ENCODE results near the gene UNC80. TPM values are rescaled to one million over a fixed set of nuclear protein-coding genes. Genes with fewer than 3 reads are reported as not detected.

The UNC80 gene
- total and polyA plus RNA-seq, 2 experiments from 2014 or later, result not detected

DNA sequence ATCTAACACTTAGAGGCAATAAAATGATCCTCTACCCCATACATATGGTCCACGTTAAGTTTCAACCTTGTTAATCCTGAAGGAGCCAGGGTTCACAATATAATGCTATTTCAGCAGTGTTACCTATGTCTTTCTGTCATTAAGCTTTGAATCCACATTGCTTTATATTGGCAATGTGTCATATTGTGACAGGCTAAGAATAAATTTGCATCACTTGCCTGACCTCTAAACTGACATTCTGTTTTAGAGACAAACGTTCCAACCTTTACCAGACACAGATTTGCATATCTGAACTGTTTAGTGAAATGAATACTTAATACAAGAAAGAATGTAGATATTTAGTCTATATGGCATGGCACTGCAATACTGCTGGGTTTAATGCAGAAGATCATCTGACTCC, 98.4 kb downstream of the UNC80 start:
- TF ChIP-seq EZH2phosphoT487 (IDR thresholded peaks at IDR 0.05; ENCODE audit: insufficient read depth, low read depth) (no peak), EZH2 (IDR thresholded peaks at IDR 0.05; ENCODE audit: insufficient read depth, poor library complexity, severe bottlenecking) (no peak)
- DNase-seq, result no peak

DNA sequence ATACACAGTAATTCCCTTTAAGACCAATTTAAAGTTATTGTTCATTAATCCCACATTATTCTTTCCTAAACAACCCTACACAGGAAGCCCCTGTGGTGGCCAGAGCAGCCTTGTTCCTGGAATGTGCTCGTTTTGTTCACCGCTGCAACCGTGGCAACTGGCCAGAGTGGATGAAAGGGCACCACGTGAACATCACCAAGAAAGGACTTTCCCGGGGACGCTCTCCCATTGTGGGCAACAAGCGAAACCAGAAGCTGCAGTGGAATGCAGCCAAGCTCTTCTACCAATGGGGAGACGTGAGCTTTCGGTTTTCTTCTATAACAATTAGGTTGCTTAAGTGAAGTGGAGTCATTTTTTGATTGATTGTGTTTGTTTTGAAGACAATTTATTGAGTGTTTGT, 101.0 kb downstream of the UNC80 start:
- H3K4me1 ChIP-seq (ENCODE audit: insufficient read depth), result no peaks in the 10 kb centered on the region
- no peak overlapping the region for H3K4me2 ChIP-seq (ENCODE audit: unreplicated experiment)
- no peak overlapping the region for H2AFZ ChIP-seq
- H3F3A ChIP-seq (ENCODE audit: insufficient read depth), result no peaks in the 10 kb centered on the region
- no peak overlapping the region for H3K27ac ChIP-seq
- no peaks in the 10 kb centered on the region for H3K9me2 ChIP-seq (ENCODE audit: insufficient read depth)
- 32 to 33% methylated on average over 9 of the region's 9 CpGs for WGBS, 2 experiments (ENCODE audit: low coverage in 1 of 2, low lambda C conversion rate in 2 of 2, missing lambda C conversion rate in 2 of 2)
- H3K79me2 ChIP-seq (ENCODE audit: insufficient read depth), result no peaks in the 10 kb centered on the region
- H4K20me1 ChIP-seq (ENCODE audit: insufficient read depth), result no peaks in the 10 kb centered on the region
- H3K9ac ChIP-seq, result no peak overlapping the region
- in situ Hi-C loops (cut with MboI), result no loop called here
- H3K27me3 ChIP-seq (replicated peaks; ENCODE audit: insufficient read depth), result no peaks in the 10 kb centered on the region
- no peaks in the 10 kb centered on the region for H3K36me3 ChIP-seq (ENCODE audit: low read depth)
- no peak for TF ChIP-seq EZH2phosphoT487 (IDR thresholded peaks at IDR 0.05; ENCODE audit: insufficient read depth, low read depth)
- no peak for TF ChIP-seq EZH2 (IDR thresholded peaks at IDR 0.05; ENCODE audit: insufficient read depth, poor library complexity, severe bottlenecking)
- no peak overlapping the region for H3K4me3 ChIP-seq
- no peak for DNase-seq
- H3K9me3 ChIP-seq (ENCODE audit: low read depth), result no peaks in the 10 kb centered on the region

More for the DNA sequence above, 98.4 kb downstream of the UNC80 start:
- H3K9me3 ChIP-seq (ENCODE audit: low read depth), result no peaks in the 10 kb centered on the region
- WGBS, 2 experiments (ENCODE audit: low coverage in 1 of 2, low lambda C conversion rate in 2 of 2, missing lambda C conversion rate in 2 of 2), result 1 to 2% methylated on average over 2 of the region's 2 CpGs
- no peaks in the 10 kb centered on the region for H3K9me2 ChIP-seq (ENCODE audit: insufficient read depth)
- no peaks in the 10 kb centered on the region for H3K4me1 ChIP-seq (ENCODE audit: insufficient read depth)
- in situ Hi-C loops (cut with MboI), result no loop called here
- no peak overlapping the region for H3K4me3 ChIP-seq
- no peak overlapping the region for H2AFZ ChIP-seq
- no peaks in the 10 kb centered on the region for H3K79me2 ChIP-seq (ENCODE audit: insufficient read depth)
- no peaks in the 10 kb centered on the region for H3F3A ChIP-seq (ENCODE audit: insufficient read depth)
- H4K20me1 ChIP-seq (ENCODE audit: insufficient read depth), result no peaks in the 10 kb centered on the region
- H3K27ac ChIP-seq, result no peak overlapping the region
- H3K36me3 ChIP-seq (ENCODE audit: low read depth), result no peaks in the 10 kb centered on the region
- H3K27me3 ChIP-seq (replicated peaks; ENCODE audit: insufficient read depth), result no peaks in the 10 kb centered on the region
- no peak overlapping the region for H3K4me2 ChIP-seq (ENCODE audit: unreplicated experiment)
- H3K9ac ChIP-seq, result no peak overlapping the region

GRCh38 chr2:209875270-209875669, 103.6 kb downstream of the UNC80 start:
- Histone ChIP-seq H3K4me3 (no peak overlapping the region), H3K36me3 (ENCODE audit: low read depth) (no peaks in the 10 kb centered on the region), H3K4me1 (ENCODE audit: insufficient read depth) (no peaks in the 10 kb centered on the region), H4K20me1 (ENCODE audit: insufficient read depth) (no peaks in the 10 kb centered on the region), H3K9me2 (ENCODE audit: insufficient read depth) (no peaks in the 10 kb centered on the region), H3K9me3 (ENCODE audit: low read depth) (no peaks in the 10 kb centered on the region), H3K27ac (no peak overlapping the region), H3K4me2 (ENCODE audit: unreplicated experiment) (no peak overlapping the region), H3K9ac (no peak overlapping the region), H3F3A (ENCODE audit: insufficient read depth) (no peaks in the 10 kb centered on the region), H3K27me3 (replicated peaks; ENCODE audit: insufficient read depth) (no peaks in the 10 kb centered on the region), H2AFZ (no peak overlapping the region), H3K79me2 (ENCODE audit: insufficient read depth) (no peaks in the 10 kb centered on the region)
- TF ChIP-seq EZH2 (IDR thresholded peaks at IDR 0.05; ENCODE audit: insufficient read depth, poor library complexity, severe bottlenecking) (no peak), EZH2phosphoT487 (IDR thresholded peaks at IDR 0.05; ENCODE audit: insufficient read depth, low read depth) (no peak)
- 21 to 29% methylated on average over 1 of the region's 1 CpG for WGBS, 2 experiments (ENCODE audit: low coverage in 1 of 2, low lambda C conversion rate in 2 of 2, missing lambda C conversion rate in 2 of 2)
- no peak for DNase-seq
- in situ Hi-C loops (cut with MboI), result no loop called here

DNA sequence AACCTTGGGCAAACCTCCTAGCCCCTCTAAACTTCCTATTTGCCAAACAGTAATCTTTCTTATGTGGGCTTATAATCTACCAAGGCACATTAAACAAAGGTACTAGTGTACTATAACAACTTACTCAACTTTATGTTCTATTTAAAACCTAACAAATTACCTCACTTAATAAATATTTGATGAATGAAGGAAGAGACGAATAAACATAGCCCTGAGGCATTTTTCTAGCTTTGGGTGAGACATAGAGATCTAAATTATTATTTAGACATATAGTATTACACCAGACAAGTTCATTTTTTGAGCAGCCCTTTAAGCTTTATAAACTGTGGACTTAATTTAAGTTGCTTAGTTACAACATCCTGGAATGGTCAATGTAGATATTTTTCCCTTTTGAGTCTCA, 104.6 kb downstream of the UNC80 start:
- Histone ChIP-seq H3K4me1 (ENCODE audit: insufficient read depth) (no peaks in the 10 kb centered on the region), H3K9ac (no peak overlapping the region), H3K79me2 (ENCODE audit: insufficient read depth) (no peaks in the 10 kb centered on the region), H3K27ac (no peak overlapping the region), H3K4me2 (ENCODE audit: unreplicated experiment) (no peak overlapping the region), H2AFZ (no peak overlapping the region), H3K36me3 (ENCODE audit: low read depth) (no peaks in the 10 kb centered on the region), H3F3A (ENCODE audit: insufficient read depth) (no peaks in the 10 kb centered on the region), H3K9me3 (ENCODE audit: low read depth) (no peaks in the 10 kb centered on the region), H4K20me1 (ENCODE audit: insufficient read depth) (no peaks in the 10 kb centered on the region), H3K9me2 (ENCODE audit: insufficient read depth) (no peaks in the 10 kb centered on the region), H3K27me3 (replicated peaks; ENCODE audit: insufficient read depth) (no peaks in the 10 kb centered on the region), H3K4me3 (no peak overlapping the region)
- in situ Hi-C loops (cut with MboI), result no loop called here
- WGBS, 2 experiments (ENCODE audit: low coverage in 1 of 2, low lambda C conversion rate in 2 of 2, missing lambda C conversion rate in 2 of 2), result 0% methylated on average over 1 of the region's 1 CpG
- TF ChIP-seq EZH2 (IDR thresholded peaks at IDR 0.05; ENCODE audit: insufficient read depth, poor library complexity, severe bottlenecking) (no peak), EZH2phosphoT487 (IDR thresholded peaks at IDR 0.05; ENCODE audit: insufficient read depth, low read depth) (no peak)
- DNase-seq, result no peak

GRCh38 chr2:209878701-209879100, 107.1 kb downstream of the UNC80 start:
- H3K4me2 ChIP-seq (ENCODE audit: unreplicated experiment), result no peak overlapping the region
- H3K27me3 ChIP-seq (replicated peaks; ENCODE audit: insufficient read depth), result no peaks in the 10 kb centered on the region
- H3K4me3 ChIP-seq, result no peak overlapping the region
- H3K79me2 ChIP-seq (ENCODE audit: insufficient read depth), result no peaks in the 10 kb centered on the region
- no peak overlapping the region for H2AFZ ChIP-seq
- DNase-seq, result no peak
- H3K9me2 ChIP-seq (ENCODE audit: insufficient read depth), result no peaks in the 10 kb centered on the region
- no peaks in the 10 kb centered on the region for H4K20me1 ChIP-seq (ENCODE audit: insufficient read depth)
- no peaks in the 10 kb centered on the region for H3F3A ChIP-seq (ENCODE audit: insufficient read depth)
- TF ChIP-seq EZH2phosphoT487 (IDR thresholded peaks at IDR 0.05; ENCODE audit: insufficient read depth, low read depth) (no peak), EZH2 (IDR thresholded peaks at IDR 0.05; ENCODE audit: insufficient read depth, poor library complexity, severe bottlenecking) (no peak)
- WGBS, 2 experiments (ENCODE audit: low coverage in 1 of 2, low lambda C conversion rate in 2 of 2, missing lambda C conversion rate in 2 of 2), result 23 to 26% methylated on average over 4 of the region's 4 CpGs
- no peaks in the 10 kb centered on the region for H3K36me3 ChIP-seq (ENCODE audit: low read depth)
- no peaks in the 10 kb centered on the region for H3K4me1 ChIP-seq (ENCODE audit: insufficient read depth)
- H3K9me3 ChIP-seq (ENCODE audit: low read depth), result no peaks in the 10 kb centered on the region
- no peak overlapping the region for H3K9ac ChIP-seq
- in situ Hi-C loops (cut with MboI), result no loop called here
- no peak overlapping the region for H3K27ac ChIP-seq

Measured in GM23248 (cell line).